GM12878 (cell line): ENCODE measurements around the gene NSFL1C. TPM values are rescaled to one million over a fixed set of nuclear protein-coding genes. Genes with fewer than 3 reads are reported as not detected.

ENCODE experiments used
- ATF7 ChIP-seq: fragments of 450-650 bp; IDR thresholded peaks from 2 replicates; pipeline ENCODE4 v1.6.1; 2016; ENCODE audit warnings: low read depth, mild to moderate bottlenecking
- BMI1 ChIP-seq: fragments of 450-650 bp; IDR thresholded peaks from 2 replicates; pipeline ENCODE4 v1.6.1; 2016; ENCODE audit warnings: mild to moderate bottlenecking, moderate library complexity, borderline replicate concordance
- CBX5 ChIP-seq: sonication (generic); IDR thresholded peaks from 2 replicates; pipeline ENCODE4 v1.6.1; 2016; ENCODE audit warnings: low read depth, moderate library complexity, mild to moderate bottlenecking, inconsistent platforms
- CHD1 ChIP-seq: IDR thresholded peaks from 2 replicates; pipeline ENCODE4 v1.6.1; 2012; ENCODE audit warnings: low read depth, low read length, improper control_type of control experiment
- E2F8 ChIP-seq: fragments of 450-650 bp; IDR thresholded peaks from 2 replicates; pipeline ENCODE4 v1.6.1; 2018; ENCODE audit warnings: mild to moderate bottlenecking, low read depth, moderate library complexity; ENCODE audit not compliant: partially characterized antibody
- ESRRA ChIP-seq: IDR thresholded peaks from 2 replicates; pipeline ENCODE4 v1.6.1; 2012; ENCODE audit warnings: mild to moderate bottlenecking, low read length, improper control_type of control experiment
- HDAC6 ChIP-seq: fragments of 200-600 bp; sonication (generic); IDR thresholded peaks from one replicate; pipeline ENCODE4 v1.8.0; 2017; ENCODE audit warnings: antibody characterized with exemption; ENCODE audit not compliant: unreplicated experiment
- HDGF ChIP-seq: fragments of 450-650 bp; IDR thresholded peaks from 2 replicates; pipeline ENCODE4 v1.6.1; 2016; ENCODE audit warnings: antibody characterized with exemption
- JUND ChIP-seq: IDR thresholded peaks from 2 replicates; pipeline ENCODE4 v1.6.1; 2012; ENCODE audit warnings: low read depth, mild to moderate bottlenecking, low read length, improper control_type of control experiment, moderate library complexity
- MEF2A ChIP-seq: IDR thresholded peaks from 2 replicates; pipeline ENCODE4 v1.6.1; 2011; ENCODE audit warnings: low read depth, mild to moderate bottlenecking, low read length, moderate library complexity; ENCODE audit not compliant: insufficient read depth
- MTA2 ChIP-seq: fragments of 450-650 bp; IDR thresholded peaks from 2 replicates; pipeline ENCODE4 v1.6.1; 2016; ENCODE audit warnings: low read depth, mild to moderate bottlenecking, moderate library complexity
- MTA3 ChIP-seq: IDR thresholded peaks from 2 replicates; pipeline ENCODE4 v1.6.1; 2012; ENCODE audit warnings: low read length, inconsistent platforms, borderline replicate concordance
- NFXL1 ChIP-seq: fragments of 450-650 bp; IDR thresholded peaks from 2 replicates; pipeline ENCODE4 v1.6.1; 2017; ENCODE audit warnings: antibody characterized with exemption, mild to moderate bottlenecking, borderline replicate concordance
- NR2C1 ChIP-seq: fragments of 450-650 bp; IDR thresholded peaks from 2 replicates; pipeline ENCODE4 v1.6.1; 2017; ENCODE audit warnings: antibody characterized with exemption, mild to moderate bottlenecking, moderate library complexity
- NR2C2 ChIP-seq: IDR thresholded peaks from 2 replicates; pipeline ENCODE4 v1.6.1; 2011; ENCODE audit warnings: borderline replicate concordance, low read depth; ENCODE audit not compliant: control insufficient read depth, insufficient read length
- NR2F1 ChIP-seq: fragments of 450-650 bp; conservative IDR thresholded peaks from 2 replicates; pipeline ENCODE4 v1.6.1; 2017; ENCODE audit warnings: mild to moderate bottlenecking
- PAX5 ChIP-seq: IDR thresholded peaks from 2 replicates; pipeline ENCODE4 v1.6.1; 2011; ENCODE audit warnings: low read depth, low read length, borderline replicate concordance
- POLR2A ChIP-seq: IDR thresholded peaks from 2 replicates; pipeline ENCODE4 v1.6.1; 2011; ENCODE audit warnings: low read depth, mild to moderate bottlenecking, low read length
- POLR2AphosphoS2 ChIP-seq: IDR thresholded peaks from 2 replicates; pipeline ENCODE4 v1.6.1; 2011; ENCODE audit warnings: low read depth, mild to moderate bottlenecking, low read length, improper control_type of control experiment, moderate library complexity
- SMAD1 ChIP-seq: fragments of 450-650 bp; IDR thresholded peaks from 2 replicates; pipeline ENCODE4 v1.6.1; 2018; ENCODE audit warnings: mild to moderate bottlenecking, low read depth; ENCODE audit not compliant: partially characterized antibody
- SP1 ChIP-seq: IDR thresholded peaks from one replicate; pipeline ENCODE4 v1.6.1; 2011; ENCODE audit warnings: low read depth, low read length
- SREBF1 ChIP-seq: IDR thresholded peaks from 2 replicates; pipeline ENCODE4 v1.6.1; 2012; ENCODE audit warnings: mild to moderate bottlenecking, low read length
- USF1 ChIP-seq: IDR thresholded peaks from 2 replicates; pipeline ENCODE4 v1.6.1; 2011; ENCODE audit warnings: borderline replicate concordance, low read depth, mild to moderate bottlenecking, moderate library complexity, mixed read lengths, low read length; ENCODE audit not compliant: insufficient read depth; ENCODE audit errors: extremely low read length
- YBX1 ChIP-seq: fragments of 450-650 bp; IDR thresholded peaks from 2 replicates; pipeline ENCODE4 v1.6.1; 2016; ENCODE audit warnings: antibody characterized with exemption
- polyA plus RNA-seq, 11 experiments: library from polyadenylated mRNA; depleted of rRNA in 4 of 11; unstranded in 6 of 11; stranded (reverse) in 5 of 11; fragments of >200 nt; fragmentation: Nextera tagmentation in 4 of 11; fragmentation: Illumina TruSeq in 1 of 11; extraction: Ambion mirVana in 4 of 11; extraction: Trizol in 1 of 11; gene quantifications; 1 replicate in 1 of 11; 2 replicates in 10 of 11; pipeline versions ENCODE4 v1.2.1 to v1.2.3, GENCODE V29; 2011 to 2016; ENCODE audit warnings: inconsistent platforms in 2 of 11, missing spikeins in 2 of 11, low read depth in 1 of 11
- total RNA-seq, 4 experiments: library from RNA; depleted of rRNA in 3 of 4; stranded (reverse); fragments of >200 nt in 3 of 4; fragmentation: Illumina TruSeq in 1 of 4; extraction: Trizol in 1 of 4; gene quantifications; 2 replicates each; pipeline versions ENCODE4 v1.2.1 to v1.2.3, GENCODE V29; 2013 to 2021
- TF ChIP-seq, protein P1 (sequence below): fragments of 450-650 bp; formaldehyde crosslinking; IDR thresholded peaks from 2 replicates; pipeline ENCODE4 v1.4.0; 2022; ENCODE audit warnings: mild to moderate bottlenecking, moderate library complexity

NSFL1C gene
- total and polyA plus RNA-seq, 10 of the 15 experiments (the other 5 are each of a cell fraction or from before 2014, with no cell fraction given), result 21.5 to 100 (median 38.1) TPM

DNA sequence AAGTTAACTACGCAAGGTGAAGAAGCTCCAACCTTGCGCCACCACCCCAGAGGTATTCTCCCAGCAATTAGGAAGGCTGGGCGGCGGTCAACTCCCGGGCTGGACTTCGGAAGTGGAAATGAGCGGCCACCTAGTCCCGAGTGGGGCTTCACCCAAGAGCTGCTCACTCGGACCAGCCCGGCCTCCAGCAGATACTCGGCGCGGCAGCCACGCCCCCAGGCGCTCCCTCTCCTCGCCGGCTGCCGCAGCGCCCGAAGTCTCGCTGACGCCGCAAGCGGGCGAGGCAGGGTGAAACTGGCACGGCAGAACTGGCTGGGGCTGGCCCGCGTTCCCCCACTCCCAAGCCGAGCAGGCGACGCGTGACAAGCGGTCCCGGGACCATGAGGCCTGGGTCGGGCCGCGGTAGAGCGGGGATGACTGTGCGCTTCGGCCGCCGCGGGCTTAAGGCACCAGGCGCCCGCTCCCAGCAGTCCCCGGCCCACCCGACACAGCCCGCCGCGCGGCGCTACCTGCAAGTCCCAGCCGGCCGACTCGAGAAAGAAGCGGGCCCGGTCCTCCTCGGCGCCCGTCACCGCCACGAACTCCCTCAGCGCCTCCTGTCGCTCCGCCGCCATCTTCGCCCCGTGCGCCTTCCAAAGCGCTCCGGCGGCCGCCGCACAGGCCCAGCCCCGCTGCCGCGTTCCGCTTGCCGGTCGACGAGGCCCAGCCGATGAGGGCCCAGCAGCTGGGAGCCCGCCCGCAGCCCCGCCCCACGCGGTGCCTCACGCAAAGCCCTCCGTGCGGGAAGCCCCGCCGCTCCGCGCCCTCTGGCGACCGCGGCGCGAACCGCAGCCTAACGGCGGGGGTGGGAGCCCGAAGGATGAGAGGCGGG is at the start of gene NSFL1C (continued):
- TF ChIP-seq E2F8 (no peak), CHD1 (no peak), JUND (no peak), HDAC6 (no peak), CBX5 (peak; percentile 86; the same call in 1 of the 2 replicates), USF1 (peak; percentile 21), ESRRA (peak; percentile 48; the same call in 1 of the 2 replicates), YBX1 (no peak), PAX5 (peak; percentile 77; the same call in 1 of the 2 replicates), POLR2A (peak; percentile 94), POLR2AphosphoS2 (peak; percentile 37; the same call in 1 of the 2 replicates), MTA2 (no peak), SP1 (peak; percentile 83), NR2F1 (peak; percentile 77), SREBF1 (peak; percentile 52; the same call in 1 of the 2 replicates), NR2C1 (peak; percentile 78), NR2C2 (no peak), ATF7 (no peak), HDGF (no peak), SMAD1 (no peak), NFXL1 (peak; percentile 41; the same call in 1 of the 2 replicates), MEF2A (peak; percentile 70; the same call in 1 of the 2 replicates), BMI1 (no peak), MTA3 (no peak)
- TF ChIP-seq, protein P1, sequence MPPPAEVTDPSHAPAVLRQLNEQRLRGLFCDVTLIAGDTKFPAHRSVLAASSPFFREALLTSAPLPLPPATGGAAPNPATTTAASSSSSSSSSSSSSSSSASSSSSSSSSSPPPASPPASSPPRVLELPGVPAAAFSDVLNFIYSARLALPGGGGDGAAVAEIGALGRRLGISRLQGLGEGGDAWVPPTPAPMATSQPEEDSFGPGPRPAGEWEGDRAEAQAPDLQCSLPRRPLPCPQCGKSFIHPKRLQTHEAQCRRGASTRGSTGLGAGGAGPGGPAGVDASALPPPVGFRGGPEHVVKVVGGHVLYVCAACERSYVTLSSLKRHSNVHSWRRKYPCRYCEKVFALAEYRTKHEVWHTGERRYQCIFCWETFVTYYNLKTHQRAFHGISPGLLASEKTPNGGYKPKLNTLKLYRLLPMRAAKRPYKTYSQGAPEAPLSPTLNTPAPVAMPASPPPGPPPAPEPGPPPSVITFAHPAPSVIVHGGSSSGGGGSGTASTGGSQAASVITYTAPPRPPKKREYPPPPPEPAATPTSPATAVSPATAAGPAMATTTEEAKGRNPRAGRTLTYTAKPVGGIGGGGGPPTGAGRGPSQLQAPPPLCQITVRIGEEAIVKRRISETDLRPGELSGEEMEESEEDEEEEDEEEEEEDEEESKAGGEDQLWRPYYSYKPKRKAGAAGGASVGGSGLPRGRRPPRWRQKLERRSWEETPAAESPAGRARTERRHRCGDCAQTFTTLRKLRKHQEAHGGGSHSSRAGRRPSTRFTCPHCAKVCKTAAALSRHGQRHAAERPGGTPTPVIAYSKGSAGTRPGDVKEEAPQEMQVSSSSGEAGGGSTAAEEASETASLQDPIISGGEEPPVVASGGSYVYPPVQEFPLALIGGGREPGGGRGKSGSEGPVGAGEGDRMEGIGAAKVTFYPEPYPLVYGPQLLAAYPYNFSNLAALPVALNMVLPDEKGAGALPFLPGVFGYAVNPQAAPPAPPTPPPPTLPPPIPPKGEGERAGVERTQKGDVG, result no peak
